Measurements from ENCODE around the gene PFAS.
"Not testable (repeated sequence)": the region's sequence is repeated elsewhere in the genome, so short reads cannot be mapped to it uniquely, and the experiment has no call there.

DNA sequence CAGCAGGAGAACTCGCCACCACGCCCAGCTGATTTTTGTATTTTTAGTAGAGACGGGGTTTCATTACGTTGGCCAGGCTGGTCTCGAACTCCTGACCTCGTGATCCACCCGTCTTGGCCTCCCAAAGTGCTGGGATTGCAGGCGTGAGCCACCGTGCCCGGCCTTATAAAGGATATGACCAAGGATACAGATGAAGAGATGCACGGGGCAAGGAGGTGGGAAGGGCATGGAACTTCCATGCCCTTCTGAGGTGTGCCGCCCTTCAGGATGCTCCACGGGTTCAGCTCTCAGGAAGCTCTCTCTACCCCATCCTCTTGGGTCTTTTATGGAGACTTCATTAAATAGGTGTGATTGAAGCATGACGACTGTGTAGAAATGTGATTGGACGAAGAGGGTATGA, 35.1 kb upstream of the PFAS start:
- TF ChIP-seq EP300 (conservative IDR thresholded peaks at IDR 0.05; ENCODE audit: poor library complexity, severe bottlenecking); POLR2AphosphoS5 (IDR thresholded peaks at IDR 0.05); EZH2 (IDR thresholded peaks at IDR 0.05; ENCODE audit: borderline replicate concordance, insufficient read depth, low read length, poor library complexity, severe bottlenecking); SMC3 (conservative IDR thresholded peaks at IDR 0.05; ENCODE audit: poor library complexity); RAD21 (conservative IDR thresholded peaks at IDR 0.05); TAF1 (IDR thresholded peaks at IDR 0.05; ENCODE audit: low read depth): not testable (repeated sequence)
- TF ChIP-seq, protein P1, sequence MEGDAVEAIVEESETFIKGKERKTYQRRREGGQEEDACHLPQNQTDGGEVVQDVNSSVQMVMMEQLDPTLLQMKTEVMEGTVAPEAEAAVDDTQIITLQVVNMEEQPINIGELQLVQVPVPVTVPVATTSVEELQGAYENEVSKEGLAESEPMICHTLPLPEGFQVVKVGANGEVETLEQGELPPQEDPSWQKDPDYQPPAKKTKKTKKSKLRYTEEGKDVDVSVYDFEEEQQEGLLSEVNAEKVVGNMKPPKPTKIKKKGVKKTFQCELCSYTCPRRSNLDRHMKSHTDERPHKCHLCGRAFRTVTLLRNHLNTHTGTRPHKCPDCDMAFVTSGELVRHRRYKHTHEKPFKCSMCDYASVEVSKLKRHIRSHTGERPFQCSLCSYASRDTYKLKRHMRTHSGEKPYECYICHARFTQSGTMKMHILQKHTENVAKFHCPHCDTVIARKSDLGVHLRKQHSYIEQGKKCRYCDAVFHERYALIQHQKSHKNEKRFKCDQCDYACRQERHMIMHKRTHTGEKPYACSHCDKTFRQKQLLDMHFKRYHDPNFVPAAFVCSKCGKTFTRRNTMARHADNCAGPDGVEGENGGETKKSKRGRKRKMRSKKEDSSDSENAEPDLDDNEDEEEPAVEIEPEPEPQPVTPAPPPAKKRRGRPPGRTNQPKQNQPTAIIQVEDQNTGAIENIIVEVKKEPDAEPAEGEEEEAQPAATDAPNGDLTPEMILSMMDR (IDR thresholded peaks at IDR 0.05; ENCODE audit: poor library complexity, severe bottlenecking) = not testable (repeated sequence)
- TF ChIP-seq, protein P2, sequence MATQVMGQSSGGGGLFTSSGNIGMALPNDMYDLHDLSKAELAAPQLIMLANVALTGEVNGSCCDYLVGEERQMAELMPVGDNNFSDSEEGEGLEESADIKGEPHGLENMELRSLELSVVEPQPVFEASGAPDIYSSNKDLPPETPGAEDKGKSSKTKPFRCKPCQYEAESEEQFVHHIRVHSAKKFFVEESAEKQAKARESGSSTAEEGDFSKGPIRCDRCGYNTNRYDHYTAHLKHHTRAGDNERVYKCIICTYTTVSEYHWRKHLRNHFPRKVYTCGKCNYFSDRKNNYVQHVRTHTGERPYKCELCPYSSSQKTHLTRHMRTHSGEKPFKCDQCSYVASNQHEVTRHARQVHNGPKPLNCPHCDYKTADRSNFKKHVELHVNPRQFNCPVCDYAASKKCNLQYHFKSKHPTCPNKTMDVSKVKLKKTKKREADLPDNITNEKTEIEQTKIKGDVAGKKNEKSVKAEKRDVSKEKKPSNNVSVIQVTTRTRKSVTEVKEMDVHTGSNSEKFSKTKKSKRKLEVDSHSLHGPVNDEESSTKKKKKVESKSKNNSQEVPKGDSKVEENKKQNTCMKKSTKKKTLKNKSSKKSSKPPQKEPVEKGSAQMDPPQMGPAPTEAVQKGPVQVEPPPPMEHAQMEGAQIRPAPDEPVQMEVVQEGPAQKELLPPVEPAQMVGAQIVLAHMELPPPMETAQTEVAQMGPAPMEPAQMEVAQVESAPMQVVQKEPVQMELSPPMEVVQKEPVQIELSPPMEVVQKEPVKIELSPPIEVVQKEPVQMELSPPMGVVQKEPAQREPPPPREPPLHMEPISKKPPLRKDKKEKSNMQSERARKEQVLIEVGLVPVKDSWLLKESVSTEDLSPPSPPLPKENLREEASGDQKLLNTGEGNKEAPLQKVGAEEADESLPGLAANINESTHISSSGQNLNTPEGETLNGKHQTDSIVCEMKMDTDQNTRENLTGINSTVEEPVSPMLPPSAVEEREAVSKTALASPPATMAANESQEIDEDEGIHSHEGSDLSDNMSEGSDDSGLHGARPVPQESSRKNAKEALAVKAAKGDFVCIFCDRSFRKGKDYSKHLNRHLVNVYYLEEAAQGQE (IDR thresholded peaks at IDR 0.05; ENCODE audit: borderline replicate concordance) = not testable (repeated sequence)
